Measurements from ENCODE around the gene GNAI1.

GRCh38 chr7:80224415-80224814 lies 89.8 kb downstream of the GNAI1 start:
- TF ChIP-seq CTCF (IDR thresholded peaks at IDR 0.05) (no peak), POLR2AphosphoS5 (IDR thresholded peaks at IDR 0.05) (no peak), POLR2A (IDR thresholded peaks at IDR 0.05) (no peak)

Data from prostate gland (tissue), 2 donors.